ENCODE measurements around the gene DVL3.
A peak's percentile ranks its signal among the peaks of the same experiment; 100 is the strongest.
"Not testable (repeated sequence)": the region's sequence is repeated elsewhere in the genome, so short reads cannot be mapped to it uniquely, and the experiment has no call there.

The DVL3 gene

GRCh38 chr3:184154885-184155643 lies at the start of gene DVL3:
Gene DVL3, plus strand, starts transcription at chr3:184155377. Its CDS starts 259 bp downstream, at chr3:184155636.
- no peaks in the 10 kb centered on the region for H3K36me3 ChIP-seq (ENCODE audit: insufficient read depth, low read length)
- peak within 1 kb of the TSS; percentile 98 to 99 for H3K4me3 ChIP-seq (ENCODE audit: low read depth in 1 of 2, low read length in 2 of 2)
- H3K27me3 ChIP-seq (ENCODE audit: control insufficient read depth in 1 of 2, insufficient read depth in 2 of 2, low read length in 2 of 2), result no peaks in the 10 kb centered on the region
- H3K4me1 ChIP-seq (ENCODE audit: insufficient read depth, low read length), result peaks cover 37% of the 10 kb centered on the region
- H3K27ac ChIP-seq (ENCODE audit: low read depth, low read length), result peak within 1 kb of the TSS; percentile 91
- H3K9me3 ChIP-seq (ENCODE audit: low read length), result no peaks in the 10 kb centered on the region
- peak within 1 kb of the TSS; percentile 83 for H3K9ac ChIP-seq (ENCODE audit: low read length)

DNA sequence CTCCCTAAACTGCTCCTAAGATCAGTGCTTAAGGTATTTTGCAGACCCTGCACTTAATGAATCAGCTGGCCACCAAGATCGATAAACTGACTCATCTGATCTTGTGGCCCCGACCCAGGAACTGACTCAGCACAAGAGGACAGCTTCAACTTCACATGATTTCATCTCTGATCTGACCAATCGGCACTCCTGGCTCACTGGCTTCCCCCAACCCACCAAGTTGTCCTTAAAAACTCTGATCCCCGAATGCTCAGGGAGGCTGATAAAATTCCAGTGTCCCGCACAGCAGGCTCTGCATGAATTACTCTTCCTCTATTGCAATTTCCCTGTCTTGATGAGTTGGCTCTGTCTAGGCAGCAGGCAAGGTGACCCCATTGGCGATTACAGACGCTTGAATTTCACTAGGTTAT lies 44.9 kb upstream of the DVL3 start:
- Histone ChIP-seq H3K36me3 (ENCODE audit: insufficient read depth, low read length) (no peaks in the 10 kb centered on the region), H3K4me3 (ENCODE audit: low read depth in 1 of 2, low read length in 2 of 2) (no peak overlapping the region), H3K27ac (ENCODE audit: low read depth, low read length) (no peak overlapping the region), H3K9ac (ENCODE audit: low read length) (no peak overlapping the region), H3K27me3 (ENCODE audit: control insufficient read depth in 1 of 2, insufficient read depth in 2 of 2, low read length in 2 of 2) (no peaks in the 10 kb centered on the region), H3K9me3 (ENCODE audit: low read length) (no peaks in the 10 kb centered on the region), H3K4me1 (ENCODE audit: insufficient read depth, low read length) (no peaks in the 10 kb centered on the region)

DNA sequence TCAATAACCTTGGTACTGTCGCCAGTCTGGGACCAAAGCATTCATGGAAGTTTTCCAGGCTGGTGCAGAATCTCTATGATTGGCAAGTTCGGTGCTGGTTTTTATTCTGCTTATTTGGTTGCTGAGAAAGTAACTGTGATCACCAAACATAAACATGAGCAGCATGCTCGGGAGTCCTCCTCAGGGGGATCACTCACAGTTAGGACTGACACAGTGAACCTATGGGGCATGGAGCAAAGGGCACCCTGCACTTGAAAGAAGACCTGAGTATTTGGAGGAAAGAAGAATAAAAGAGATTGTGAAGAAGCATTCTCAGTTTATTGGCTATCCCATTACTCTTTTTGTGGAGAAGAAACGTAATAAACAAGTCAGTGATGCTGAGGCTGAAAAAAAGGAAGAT lies 39.2 kb upstream of the DVL3 start:
- Histone ChIP-seq H3K36me3 (ENCODE audit: insufficient read depth, low read length) (no peaks in the 10 kb centered on the region), H3K9ac (ENCODE audit: low read length) (no peak overlapping the region), H3K27ac (ENCODE audit: low read depth, low read length) (no peak overlapping the region), H3K9me3 (ENCODE audit: low read length) (no peaks in the 10 kb centered on the region), H3K4me1 (ENCODE audit: insufficient read depth, low read length) (no peaks in the 10 kb centered on the region), H3K4me3 (ENCODE audit: low read depth in 1 of 2, low read length in 2 of 2) (no peak overlapping the region), H3K27me3 (ENCODE audit: control insufficient read depth in 1 of 2, insufficient read depth in 2 of 2, low read length in 2 of 2) (no peaks in the 10 kb centered on the region)

DNA sequence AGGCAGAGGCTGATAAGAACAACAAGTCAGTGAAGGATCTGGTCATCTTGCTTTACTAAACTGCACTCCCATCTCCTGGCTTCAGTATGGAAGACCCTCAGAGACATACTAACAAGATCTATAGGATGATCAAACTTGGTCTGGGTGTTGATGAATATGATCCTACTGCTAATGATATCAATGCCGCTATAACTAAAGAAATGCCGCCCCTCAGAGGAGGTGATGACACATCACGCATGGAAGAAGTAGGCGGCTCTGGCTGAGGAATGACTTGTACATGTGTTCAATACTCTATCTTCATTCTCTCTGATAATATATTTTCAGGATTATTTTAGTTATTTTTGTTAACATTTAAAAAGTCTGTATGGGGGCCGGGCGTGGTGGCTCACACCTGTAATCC lies 37.5 kb upstream of the DVL3 start:
- H3K27ac ChIP-seq (ENCODE audit: low read depth, low read length), result no peak overlapping the region
- no peaks in the 10 kb centered on the region for H3K4me1 ChIP-seq (ENCODE audit: insufficient read depth, low read length)
- no peak overlapping the region for H3K4me3 ChIP-seq (ENCODE audit: low read depth in 1 of 2, low read length in 2 of 2)
- no peaks in the 10 kb centered on the region for H3K27me3 ChIP-seq (ENCODE audit: control insufficient read depth in 1 of 2, insufficient read depth in 2 of 2, low read length in 2 of 2)
- H3K9me3 ChIP-seq (ENCODE audit: low read length), result no peaks in the 10 kb centered on the region
- no peak overlapping the region for H3K9ac ChIP-seq (ENCODE audit: low read length)
- H3K36me3 ChIP-seq (ENCODE audit: insufficient read depth, low read length), result no peaks in the 10 kb centered on the region

- H3K4me3 ChIP-seq (ENCODE audit: low read depth in 1 of 2, low read length in 2 of 2); H3K36me3 ChIP-seq (ENCODE audit: insufficient read depth, low read length); H3K4me1 ChIP-seq (ENCODE audit: insufficient read depth, low read length); H3K9me3 ChIP-seq (ENCODE audit: low read length); H3K9ac ChIP-seq (ENCODE audit: low read length); H3K27ac ChIP-seq (ENCODE audit: low read depth, low read length); H3K27me3 ChIP-seq (ENCODE audit: control insufficient read depth in 1 of 2, insufficient read depth in 2 of 2, low read length in 2 of 2): not testable (repeated sequence)
Measured at GRCh38 chr3:184121031-184121430, 34.1 kb upstream of the DVL3 start.

- Histone ChIP-seq H3K4me3 (ENCODE audit: low read depth in 1 of 2, low read length in 2 of 2) (no peak overlapping the region), H3K27ac (ENCODE audit: low read depth, low read length) (no peak overlapping the region), H3K27me3 (ENCODE audit: control insufficient read depth in 1 of 2, insufficient read depth in 2 of 2, low read length in 2 of 2) (no peaks in the 10 kb centered on the region), H3K9ac (ENCODE audit: low read length) (no peak overlapping the region), H3K9me3 (ENCODE audit: low read length) (no peaks in the 10 kb centered on the region), H3K36me3 (ENCODE audit: insufficient read depth, low read length) (no peaks in the 10 kb centered on the region), H3K4me1 (ENCODE audit: insufficient read depth, low read length) (no peaks in the 10 kb centered on the region)
Measured at GRCh38 chr3:184126006-184126405, 29.2 kb upstream of the DVL3 start.

- H3K4me3 ChIP-seq (ENCODE audit: low read depth in 1 of 2, low read length in 2 of 2), result no peak overlapping the region
- H3K27ac ChIP-seq (ENCODE audit: low read depth, low read length), result no peak overlapping the region
- no peaks in the 10 kb centered on the region for H3K9me3 ChIP-seq (ENCODE audit: low read length)
- no peak overlapping the region for H3K9ac ChIP-seq (ENCODE audit: low read length)
- no peaks in the 10 kb centered on the region for H3K27me3 ChIP-seq (ENCODE audit: control insufficient read depth in 1 of 2, insufficient read depth in 2 of 2, low read length in 2 of 2)
- no peaks in the 10 kb centered on the region for H3K36me3 ChIP-seq (ENCODE audit: insufficient read depth, low read length)
- peaks cover 4% of the 10 kb centered on the region for H3K4me1 ChIP-seq (ENCODE audit: insufficient read depth, low read length)
Measured at GRCh38 chr3:184129012-184129411, 26.2 kb upstream of the DVL3 start.

DNA sequence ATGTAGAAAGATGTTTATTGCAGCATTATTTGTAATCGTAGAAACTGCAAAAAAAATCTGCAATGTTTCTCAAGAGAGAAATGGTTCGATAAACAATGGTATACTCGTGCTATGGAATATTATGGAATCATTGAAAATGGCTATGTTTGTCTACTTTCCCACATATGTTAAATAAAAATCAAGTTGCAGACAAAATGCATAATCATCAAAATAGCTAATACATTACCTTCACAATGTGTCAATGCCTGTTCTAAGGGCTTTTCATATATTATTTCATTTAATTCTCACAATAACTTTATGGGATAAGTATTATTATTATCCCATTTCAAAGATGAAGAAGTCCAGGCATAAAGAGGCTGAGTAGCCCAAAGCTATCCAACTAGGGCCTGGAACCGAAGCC lies 22.2 kb upstream of the DVL3 start:
- H3K36me3 ChIP-seq (ENCODE audit: insufficient read depth, low read length), result no peaks in the 10 kb centered on the region
- no peak overlapping the region for H3K4me3 ChIP-seq (ENCODE audit: low read depth in 1 of 2, low read length in 2 of 2)
- no peaks in the 10 kb centered on the region for H3K27me3 ChIP-seq (ENCODE audit: control insufficient read depth in 1 of 2, insufficient read depth in 2 of 2, low read length in 2 of 2)
- H3K9me3 ChIP-seq (ENCODE audit: low read length), result no peaks in the 10 kb centered on the region
- no peak overlapping the region for H3K9ac ChIP-seq (ENCODE audit: low read length)
- H3K4me1 ChIP-seq (ENCODE audit: insufficient read depth, low read length), result peaks cover 18% of the 10 kb centered on the region
- no peak overlapping the region for H3K27ac ChIP-seq (ENCODE audit: low read depth, low read length)

DNA sequence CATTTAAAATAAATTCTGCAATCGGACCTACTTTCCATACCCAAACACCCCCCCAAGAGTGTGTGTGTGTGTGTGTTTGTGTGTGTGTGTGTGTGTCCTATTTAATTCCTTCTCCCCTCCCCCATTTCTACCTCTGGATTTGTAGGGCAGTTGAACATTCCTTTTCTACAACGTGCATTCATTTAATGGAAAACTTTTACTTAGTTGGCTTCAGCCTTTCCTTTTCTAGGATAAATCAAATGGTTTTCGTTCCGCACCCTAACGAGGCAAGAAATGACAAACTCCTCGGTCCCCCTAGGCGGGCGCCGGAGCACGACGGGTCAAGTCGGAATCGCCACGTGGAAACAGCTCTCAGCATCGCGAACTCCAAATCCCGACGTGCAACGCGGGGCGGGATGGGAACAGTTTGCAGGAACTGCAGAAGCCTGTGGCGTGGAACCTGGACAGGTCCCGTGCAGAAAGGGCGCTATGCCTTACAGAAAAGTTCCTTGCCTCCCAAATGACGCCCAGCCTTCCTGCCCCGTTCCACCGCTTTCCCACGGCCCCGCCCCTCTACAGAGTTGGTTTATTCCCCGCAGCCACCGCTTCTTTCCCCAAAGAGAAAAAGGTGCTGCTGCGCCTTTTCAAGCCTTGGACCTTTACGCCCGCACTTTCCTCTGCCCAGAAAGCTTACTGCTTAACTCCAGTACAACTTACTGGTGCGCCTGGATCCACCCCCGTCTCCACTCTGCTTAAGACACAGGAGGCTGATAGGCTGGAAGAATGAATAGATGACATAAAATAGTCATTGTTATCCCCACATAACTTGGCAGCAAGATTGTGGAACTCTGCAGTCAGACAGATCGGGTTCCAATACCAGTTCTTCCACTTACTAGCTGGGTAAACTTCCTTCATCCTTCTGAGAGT lies 21.1 kb upstream of the DVL3 start:
- Histone ChIP-seq H3K27me3 (ENCODE audit: control insufficient read depth in 1 of 2, insufficient read depth in 2 of 2, low read length in 2 of 2) (no peaks in the 10 kb centered on the region), H3K4me3 (ENCODE audit: low read depth in 1 of 2, low read length in 2 of 2) (peak overlapping the region; percentile 90 to 98), H3K27ac (ENCODE audit: low read depth, low read length) (peak overlapping the region; percentile 92), H3K9me3 (ENCODE audit: low read length) (no peaks in the 10 kb centered on the region), H3K4me1 (ENCODE audit: insufficient read depth, low read length) (peaks cover 18% of the 10 kb centered on the region), H3K9ac (ENCODE audit: low read length) (peak overlapping the region; percentile 85), H3K36me3 (ENCODE audit: insufficient read depth, low read length) (no peaks in the 10 kb centered on the region)

DNA sequence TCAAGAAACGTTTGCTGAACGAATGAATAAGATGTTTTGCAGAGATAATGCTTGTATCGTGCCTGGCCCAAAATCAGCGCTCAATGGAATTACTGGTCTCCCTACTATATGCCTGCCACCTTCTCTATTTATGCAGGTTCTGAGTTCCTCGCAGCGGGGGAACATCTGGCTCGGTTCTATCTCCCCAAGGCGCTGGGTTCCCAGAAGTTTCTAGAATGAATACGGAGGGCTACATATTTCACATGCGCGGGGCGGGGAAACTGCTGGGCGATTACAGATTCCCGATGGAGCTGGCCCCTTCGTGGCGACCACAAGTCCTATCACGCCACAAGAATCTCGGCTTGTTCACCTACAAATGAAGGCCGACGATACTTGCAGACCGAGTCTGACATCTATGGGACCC lies 20.4 kb upstream of the DVL3 start:
- Histone ChIP-seq H3K9me3 (ENCODE audit: low read length) (no peaks in the 10 kb centered on the region), H3K27ac (ENCODE audit: low read depth, low read length) (peak overlapping the region; percentile 92), H3K27me3 (ENCODE audit: control insufficient read depth in 1 of 2, insufficient read depth in 2 of 2, low read length in 2 of 2) (no peaks in the 10 kb centered on the region), H3K36me3 (ENCODE audit: insufficient read depth, low read length) (no peaks in the 10 kb centered on the region), H3K4me3 (ENCODE audit: low read depth in 1 of 2, low read length in 2 of 2) (peak overlapping the region; percentile 90 to 98), H3K9ac (ENCODE audit: low read length) (peak overlapping the region; percentile 85), H3K4me1 (ENCODE audit: insufficient read depth, low read length) (peaks cover 18% of the 10 kb centered on the region)

DNA sequence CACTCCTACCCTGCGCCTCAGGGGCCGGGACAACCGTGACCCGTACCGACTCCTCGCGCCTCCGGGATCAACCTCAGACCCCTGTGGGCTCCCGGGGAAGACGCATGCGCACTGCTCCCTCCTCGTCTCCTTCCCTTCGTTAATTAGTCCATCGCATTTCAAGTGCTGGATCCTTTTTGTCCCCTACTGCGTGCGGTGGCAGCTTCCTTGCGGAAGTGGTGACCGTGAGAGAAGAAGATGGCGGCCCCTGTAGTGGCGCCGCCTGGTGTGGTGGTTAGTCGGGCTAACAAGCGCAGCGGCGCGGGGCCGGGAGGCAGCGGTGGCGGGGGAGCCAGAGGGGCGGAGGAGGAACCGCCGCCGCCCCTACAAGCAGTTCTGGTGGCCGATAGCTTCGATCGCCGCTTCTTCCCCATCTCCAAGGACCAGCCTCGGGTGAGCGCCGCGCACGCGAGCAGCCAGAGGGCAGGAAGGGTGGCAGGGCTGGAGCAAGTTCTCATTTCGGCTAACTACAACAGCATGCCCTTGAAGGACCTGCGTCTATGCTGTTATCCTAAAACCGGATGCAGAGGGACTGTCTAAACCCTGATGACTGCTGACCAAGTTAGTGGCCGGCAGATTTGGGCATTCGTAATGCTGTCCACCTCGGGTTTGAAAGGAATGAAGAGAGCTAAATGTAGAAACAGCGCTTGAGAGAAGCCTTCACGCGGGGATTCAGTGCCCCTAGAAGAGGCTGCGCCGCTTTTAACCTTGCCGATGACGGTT lies 19.8 kb upstream of the DVL3 start, which contains the start of gene EIF2B5:
EIF2B5 (plus strand) TSS at position 210 of the 762 bp plus-strand sequence; CDS start at position 238, 28 bp downstream.
- peaks cover 3% of the 10 kb centered on the region for H3K36me3 ChIP-seq (ENCODE audit: insufficient read depth, low read length)
- peaks cover 18% of the 10 kb centered on the region for H3K4me1 ChIP-seq (ENCODE audit: insufficient read depth, low read length)
- peak within 1 kb of the TSS; percentile 92 for H3K27ac ChIP-seq (ENCODE audit: low read depth, low read length)
- H3K4me3 ChIP-seq (ENCODE audit: low read depth in 1 of 2, low read length in 2 of 2), result peak within 1 kb of the TSS; percentile 90 to 98
- H3K9me3 ChIP-seq (ENCODE audit: low read length), result no peaks in the 10 kb centered on the region
- no peaks in the 10 kb centered on the region for H3K27me3 ChIP-seq (ENCODE audit: control insufficient read depth in 1 of 2, insufficient read depth in 2 of 2, low read length in 2 of 2)
- H3K9ac ChIP-seq (ENCODE audit: low read length), result peak within 1 kb of the TSS; percentile 85
